ENCODE measurements around the gene DCAF17. TPM values are rescaled to one million over a fixed set of nuclear protein-coding genes. Genes with fewer than 3 reads are reported as not detected.

The DCAF17 gene
- total RNA-seq, 4 donors from 2014 or later: 14.2 to 21.4 (median 18.6) TPM

DNA sequence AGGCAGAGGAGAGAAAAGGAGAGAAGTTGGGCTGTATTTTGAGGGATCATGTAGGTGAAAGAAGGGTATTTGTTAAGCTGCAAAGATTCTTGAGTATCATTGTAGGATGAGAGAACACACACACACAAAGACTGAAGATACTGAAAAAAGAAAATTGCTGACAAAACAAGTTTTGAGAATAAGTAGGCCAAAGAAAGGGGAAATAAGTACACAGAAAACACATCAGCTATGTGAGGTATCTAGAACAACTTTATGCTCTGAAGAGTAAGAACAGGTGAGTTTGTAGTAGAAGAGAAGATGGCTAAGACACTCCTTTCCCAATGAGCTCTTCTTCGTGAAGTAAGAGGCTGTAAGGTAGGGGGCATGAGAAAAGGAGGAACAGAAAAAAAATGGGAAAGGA lies 28.5 kb upstream of the DCAF17 start:
- Histone ChIP-seq H3K4me1 (peaks cover 0 to 19% (median 3%) of the 10 kb centered on the region in 3 donors), H3K36me3 (no peaks in the 10 kb centered on the region), H3K27me3 (no peaks in the 10 kb centered on the region), H3K9me3 (peaks cover 0 to 6% (median 0%) of the 10 kb centered on the region in 3 donors), H3K4me3 (no peak overlapping the region), H3K27ac (no peak overlapping the region)
- TF ChIP-seq POLR2AphosphoS5 (IDR thresholded peaks at IDR 0.05) (no peak), POLR2A (IDR thresholded peaks at IDR 0.05) (no peak), EP300 (IDR thresholded peaks at IDR 0.05) (no peak)
- TF ChIP-seq, protein P1, sequence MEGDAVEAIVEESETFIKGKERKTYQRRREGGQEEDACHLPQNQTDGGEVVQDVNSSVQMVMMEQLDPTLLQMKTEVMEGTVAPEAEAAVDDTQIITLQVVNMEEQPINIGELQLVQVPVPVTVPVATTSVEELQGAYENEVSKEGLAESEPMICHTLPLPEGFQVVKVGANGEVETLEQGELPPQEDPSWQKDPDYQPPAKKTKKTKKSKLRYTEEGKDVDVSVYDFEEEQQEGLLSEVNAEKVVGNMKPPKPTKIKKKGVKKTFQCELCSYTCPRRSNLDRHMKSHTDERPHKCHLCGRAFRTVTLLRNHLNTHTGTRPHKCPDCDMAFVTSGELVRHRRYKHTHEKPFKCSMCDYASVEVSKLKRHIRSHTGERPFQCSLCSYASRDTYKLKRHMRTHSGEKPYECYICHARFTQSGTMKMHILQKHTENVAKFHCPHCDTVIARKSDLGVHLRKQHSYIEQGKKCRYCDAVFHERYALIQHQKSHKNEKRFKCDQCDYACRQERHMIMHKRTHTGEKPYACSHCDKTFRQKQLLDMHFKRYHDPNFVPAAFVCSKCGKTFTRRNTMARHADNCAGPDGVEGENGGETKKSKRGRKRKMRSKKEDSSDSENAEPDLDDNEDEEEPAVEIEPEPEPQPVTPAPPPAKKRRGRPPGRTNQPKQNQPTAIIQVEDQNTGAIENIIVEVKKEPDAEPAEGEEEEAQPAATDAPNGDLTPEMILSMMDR (IDR thresholded peaks at IDR 0.05): no peak
- no peak for ATAC-seq
- WGBS, 2 donors (ENCODE audit: low coverage in 1 of 2): 82 to 100% methylated on average over 1 of the region's 1 CpG

DNA sequence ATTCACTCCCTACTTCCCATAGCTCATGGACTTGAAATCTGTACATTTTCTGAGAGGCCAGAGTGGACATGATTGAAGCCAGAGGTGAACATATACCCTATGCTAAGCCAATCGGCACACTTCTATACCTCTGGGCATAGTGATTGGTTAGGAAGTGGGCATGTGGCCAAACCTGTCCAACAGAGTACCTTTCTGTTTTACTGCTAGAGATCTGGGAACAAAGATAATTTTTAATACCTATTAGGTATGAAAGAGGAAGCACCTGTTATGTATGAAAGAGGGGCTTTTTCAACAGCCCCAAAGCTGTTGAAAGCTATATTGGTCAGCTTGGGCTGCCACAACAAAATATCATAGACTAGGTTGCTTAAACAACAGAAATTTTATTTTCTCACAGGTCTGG lies 28.0 kb upstream of the DCAF17 start:
- H3K36me3 ChIP-seq: no peaks in the 10 kb centered on the region
- H3K4me3 ChIP-seq: no peak overlapping the region
- ATAC-seq: no peak
- peaks cover 0 to 6% (median 0%) of the 10 kb centered on the region in 3 donors for H3K9me3 ChIP-seq
- WGBS, 2 donors (ENCODE audit: low coverage in 1 of 2): 67 to 83% methylated on average over 1 of the region's 1 CpG
- no peaks in the 10 kb centered on the region for H3K27me3 ChIP-seq
- H3K4me1 ChIP-seq: peaks cover 0 to 20% (median 3%) of the 10 kb centered on the region in 3 donors
- H3K27ac ChIP-seq: no peak overlapping the region
- TF ChIP-seq, protein P1 (IDR thresholded peaks at IDR 0.05): no peak
- no peak for TF ChIP-seq EP300 (IDR thresholded peaks at IDR 0.05)
- TF ChIP-seq POLR2AphosphoS5 (IDR thresholded peaks at IDR 0.05): no peak
- TF ChIP-seq POLR2A (IDR thresholded peaks at IDR 0.05): no peak

DNA sequence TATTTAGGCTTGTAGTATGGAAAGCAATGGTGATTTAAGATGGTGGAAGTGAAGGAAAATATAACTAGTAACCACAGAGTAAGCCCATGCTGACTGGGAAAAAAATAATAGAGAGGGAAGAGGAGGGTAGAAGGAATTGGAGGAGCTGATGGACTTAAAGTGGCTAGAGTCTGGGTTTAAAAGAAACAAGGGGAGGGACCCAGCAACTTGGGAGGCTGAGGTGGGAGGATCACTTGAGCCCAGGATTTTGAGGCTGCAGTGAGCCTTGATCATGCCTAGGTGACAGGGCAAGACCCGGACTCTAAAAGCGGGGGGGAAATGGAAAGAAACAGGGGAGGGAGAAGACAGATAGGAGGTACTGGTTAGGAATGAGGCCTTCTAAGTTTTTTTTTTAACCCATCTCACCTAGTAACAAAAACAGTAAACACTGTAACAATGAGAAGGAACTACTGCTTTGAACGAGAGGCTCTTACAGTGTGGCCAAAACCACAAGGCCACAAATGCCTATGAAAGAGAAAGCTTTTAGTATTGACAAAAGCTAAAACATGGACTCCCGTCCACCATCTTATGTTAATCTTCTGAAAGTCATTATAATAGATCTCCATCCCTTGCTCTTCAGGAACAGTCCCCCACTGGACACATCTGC lies 26.9 kb upstream of the DCAF17 start:
- no peaks in the 10 kb centered on the region for H3K27me3 ChIP-seq
- peaks cover 0 to 24% (median 3%) of the 10 kb centered on the region in 3 donors for H3K4me1 ChIP-seq
- peaks cover 0 to under 1% (median 0%) of the 10 kb centered on the region in 3 donors for H3K9me3 ChIP-seq
- TF ChIP-seq, protein P1 (IDR thresholded peaks at IDR 0.05): no peak
- TF ChIP-seq POLR2AphosphoS5 (IDR thresholded peaks at IDR 0.05): no peak
- H3K36me3 ChIP-seq: no peaks in the 10 kb centered on the region
- no peak for ATAC-seq
- WGBS, 2 donors (ENCODE audit: low coverage in 1 of 2): 87 to 100% methylated on average over 1 to 4 of the region's 4 CpGs
- H3K4me3 ChIP-seq: no peak overlapping the region
- no peak overlapping the region for H3K27ac ChIP-seq

DNA sequence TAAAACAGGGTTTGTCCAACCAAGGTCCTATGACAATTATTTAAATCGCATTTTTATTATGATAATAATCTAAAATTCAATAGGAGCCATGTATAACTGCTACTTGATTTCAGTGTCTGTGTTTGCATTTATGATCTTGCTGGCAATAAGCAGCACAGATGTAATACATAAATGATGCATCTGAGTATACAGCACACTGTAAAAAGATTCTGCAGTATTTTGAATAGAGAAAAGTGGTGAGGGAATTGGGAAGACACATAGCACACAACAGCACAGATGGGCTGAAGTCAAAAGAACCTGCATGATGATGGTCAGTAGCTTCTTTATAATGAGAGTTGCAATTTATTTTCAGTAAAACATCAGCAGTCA lies 26.4 kb upstream of the DCAF17 start:
- Histone ChIP-seq H3K36me3 (no peaks in the 10 kb centered on the region), H3K27ac (no peak overlapping the region), H3K4me3 (no peak overlapping the region), H3K9me3 (no peaks in the 10 kb centered on the region), H3K27me3 (no peaks in the 10 kb centered on the region), H3K4me1 (peaks cover 0 to 29% (median 3%) of the 10 kb centered on the region in 3 donors)
- no peak for ATAC-seq
- 89 to 100% methylated on average over 1 of the region's 1 CpG for WGBS, 2 donors (ENCODE audit: low coverage in 1 of 2)
- TF ChIP-seq EP300 (IDR thresholded peaks at IDR 0.05): no peak
- no peak for TF ChIP-seq POLR2AphosphoS5 (IDR thresholded peaks at IDR 0.05)
- no peak for TF ChIP-seq POLR2A (IDR thresholded peaks at IDR 0.05)
- TF ChIP-seq, protein P1 (IDR thresholded peaks at IDR 0.05): no peak

DNA sequence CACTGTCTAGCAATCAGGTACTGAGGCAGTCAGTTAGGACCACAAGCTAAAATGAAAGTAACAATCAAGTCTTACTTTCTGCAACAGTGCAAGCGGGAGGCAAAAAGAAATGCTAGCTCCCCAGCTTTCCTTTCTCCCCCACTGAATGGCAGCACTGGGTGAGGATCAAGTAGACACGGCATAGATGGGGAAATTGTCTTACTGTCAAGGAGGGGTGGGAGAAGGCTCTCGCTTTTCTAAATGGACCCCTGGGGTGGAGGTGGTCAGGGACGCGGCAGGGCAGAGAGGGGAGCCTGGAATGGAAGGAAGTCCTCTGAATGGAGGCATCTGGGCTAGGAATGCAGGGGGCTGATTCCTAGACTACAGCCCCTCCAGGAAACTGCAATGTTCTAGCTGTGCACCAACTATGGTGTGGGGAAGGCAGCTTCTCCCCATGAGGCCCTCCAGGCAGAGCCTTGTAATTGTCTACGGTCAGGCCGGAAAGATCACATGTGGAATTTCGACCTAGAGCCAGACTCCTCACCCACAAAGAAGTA lies 24.5 kb upstream of the DCAF17 start:
- H3K4me3 ChIP-seq: peak overlapping the region; percentile 3 to 37
- no peak for ATAC-seq
- no peaks in the 10 kb centered on the region for H3K36me3 ChIP-seq
- no peaks in the 10 kb centered on the region for H3K27me3 ChIP-seq
- 67 to 73% methylated on average over 4 to 6 of the region's 8 CpGs for WGBS, 2 donors (ENCODE audit: low coverage in 1 of 2)
- no peak for TF ChIP-seq EP300 (IDR thresholded peaks at IDR 0.05)
- TF ChIP-seq POLR2A (IDR thresholded peaks at IDR 0.05): no peak
- no peak for TF ChIP-seq POLR2AphosphoS5 (IDR thresholded peaks at IDR 0.05)
- TF ChIP-seq, protein P1 (IDR thresholded peaks at IDR 0.05): no peak
- peak overlapping the region in 2 of 4 donors; percentile 54 to 59 for H3K27ac ChIP-seq
- peaks cover 0 to 35% (median 3%) of the 10 kb centered on the region in 3 donors for H3K4me1 ChIP-seq
- no peaks in the 10 kb centered on the region for H3K9me3 ChIP-seq

Data from gastroesophageal sphincter (tissue), 4 donors.